ENCODE data around the gene KIAA1671.
"Not testable (repeated sequence)": the region's sequence is repeated elsewhere in the genome, so short reads cannot be mapped to it uniquely, and the experiment has no call there.

The KIAA1671 gene

GRCh38 chr22:25176799-25177198, 224.3 kb downstream of the KIAA1671 start:
- DNase-seq = no peak

GRCh38 chr22:25177226-25177625, 224.7 kb downstream of the KIAA1671 start:
- DNase-seq = no peak

GRCh38 chr22:25177895-25178294, 225.4 kb downstream of the KIAA1671 start:
- DNase-seq = no peak

- not testable (repeated sequence) for DNase-seq
Observed at GRCh38 chr22:25178348-25178747, 225.8 kb downstream of the KIAA1671 start.

GRCh38 chr22:25178869-25179631, 226.5 kb downstream of the KIAA1671 start:
- DNase-seq = not testable (repeated sequence)

- no peak for DNase-seq
Observed at GRCh38 chr22:25182131-25183110, 229.9 kb downstream of the KIAA1671 start.

GRCh38 chr22:25183949-25184619, 231.6 kb downstream of the KIAA1671 start:
- DNase-seq = no peak

GRCh38 chr22:25186140-25186539, 233.6 kb downstream of the KIAA1671 start:
- DNase-seq = no peak

GRCh38 chr22:25187469-25187868, 235.0 kb downstream of the KIAA1671 start:
- no peak for DNase-seq

GRCh38 chr22:25192406-25192805, 239.9 kb downstream of the KIAA1671 start:
- DNase-seq = no peak

GRCh38 chr22:25193130-25193529, 240.6 kb downstream of the KIAA1671 start:
- no peak for DNase-seq

- no peak for DNase-seq
Observed at GRCh38 chr22:25193548-25193947, 241.0 kb downstream of the KIAA1671 start.

GRCh38 chr22:25196326-25196725, 243.8 kb downstream of the KIAA1671 start:
- DNase-seq = no peak

- no peak for DNase-seq
Observed at GRCh38 chr22:25197340-25197739, 244.8 kb downstream of the KIAA1671 start.

GRCh38 chr22:25199731-25200520, 247.4 kb downstream of the KIAA1671 start, which contains the start of gene CRYBB3:
CRYBB3 (plus strand) TSS chr22:25199858; CDS start chr22:25201397, 1,539 bp downstream.
- DNase-seq = no peak

GRCh38 chr22:25200967-25201366, 248.5 kb downstream of the KIAA1671 start:
- no peak for DNase-seq

- no peak for DNase-seq
Observed at GRCh38 chr22:25201557-25202273, 249.2 kb downstream of the KIAA1671 start.

GRCh38 chr22:25202290-25202921, 249.9 kb downstream of the KIAA1671 start:
- DNase-seq = peak; percentile 10 to 30 (median 22)

- no peak for DNase-seq
Observed at GRCh38 chr22:25203082-25203481, 250.6 kb downstream of the KIAA1671 start.

- DNase-seq = not testable (repeated sequence)
Observed at GRCh38 chr22:25204547-25204946, 252.0 kb downstream of the KIAA1671 start.

GRCh38 chr22:25205847-25206246, 253.3 kb downstream of the KIAA1671 start:
- no peak for DNase-seq
